Fibroblast of villous mesenchyme (primary cell): Measurements from ENCODE around the gene MIEF2. TPM values are rescaled to one million over a fixed set of nuclear protein-coding genes. Genes with fewer than 3 reads are reported as not detected.

Source experiments
- DNase-seq: peaks from one replicate; pipeline ENCODE4 v3.0.0-alpha.2; 2010; ENCODE audit warnings: low read depth
- H3K4me3 ChIP-seq: 2 replicates; pipeline ENCODE4 v1.5.1; 2011; ENCODE audit warnings: low read depth, mild to moderate bottlenecking, low read length
- total RNA-seq: library from RNA; depleted of rRNA; stranded (reverse); fragments of >200 nt; gene quantifications from 2 replicates; pipeline ENCODE4 v1.2.3, GENCODE V29; 2012
- TF ChIP-seq, protein P1 (sequence below): IDR thresholded peaks from 2 replicates; pipeline ENCODE4 v1.5.1; 2012; ENCODE audit warnings: low read depth, mild to moderate bottlenecking, low read length; ENCODE audit not compliant: insufficient read depth

Gene MIEF2
- total RNA-seq, 1 donor = 16.4 TPM

DNA sequence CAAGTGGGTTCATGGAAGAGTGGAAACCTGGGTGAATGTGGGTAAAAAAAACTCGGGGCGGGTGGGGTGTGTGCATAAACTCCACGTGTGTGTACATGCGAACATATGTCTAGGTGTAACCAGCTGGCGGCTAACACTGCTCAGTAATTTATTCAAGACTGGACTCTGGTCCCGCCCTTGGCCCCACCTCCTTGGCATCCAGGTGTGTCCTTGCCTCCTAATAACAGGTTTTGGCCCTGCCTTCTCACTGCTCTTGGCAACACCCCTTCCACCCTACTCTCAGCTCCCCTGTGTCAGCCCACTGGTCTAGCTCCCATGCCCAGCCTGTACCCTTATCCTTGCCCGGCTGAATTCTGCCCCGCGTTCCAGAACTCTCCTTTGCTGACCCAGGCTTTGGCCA, 10.2 kb upstream of the MIEF2 start:
- no peak for DNase-seq
- TF ChIP-seq, protein P1, sequence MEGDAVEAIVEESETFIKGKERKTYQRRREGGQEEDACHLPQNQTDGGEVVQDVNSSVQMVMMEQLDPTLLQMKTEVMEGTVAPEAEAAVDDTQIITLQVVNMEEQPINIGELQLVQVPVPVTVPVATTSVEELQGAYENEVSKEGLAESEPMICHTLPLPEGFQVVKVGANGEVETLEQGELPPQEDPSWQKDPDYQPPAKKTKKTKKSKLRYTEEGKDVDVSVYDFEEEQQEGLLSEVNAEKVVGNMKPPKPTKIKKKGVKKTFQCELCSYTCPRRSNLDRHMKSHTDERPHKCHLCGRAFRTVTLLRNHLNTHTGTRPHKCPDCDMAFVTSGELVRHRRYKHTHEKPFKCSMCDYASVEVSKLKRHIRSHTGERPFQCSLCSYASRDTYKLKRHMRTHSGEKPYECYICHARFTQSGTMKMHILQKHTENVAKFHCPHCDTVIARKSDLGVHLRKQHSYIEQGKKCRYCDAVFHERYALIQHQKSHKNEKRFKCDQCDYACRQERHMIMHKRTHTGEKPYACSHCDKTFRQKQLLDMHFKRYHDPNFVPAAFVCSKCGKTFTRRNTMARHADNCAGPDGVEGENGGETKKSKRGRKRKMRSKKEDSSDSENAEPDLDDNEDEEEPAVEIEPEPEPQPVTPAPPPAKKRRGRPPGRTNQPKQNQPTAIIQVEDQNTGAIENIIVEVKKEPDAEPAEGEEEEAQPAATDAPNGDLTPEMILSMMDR = no peak
- H3K4me3 ChIP-seq = no peak overlapping the region

DNA sequence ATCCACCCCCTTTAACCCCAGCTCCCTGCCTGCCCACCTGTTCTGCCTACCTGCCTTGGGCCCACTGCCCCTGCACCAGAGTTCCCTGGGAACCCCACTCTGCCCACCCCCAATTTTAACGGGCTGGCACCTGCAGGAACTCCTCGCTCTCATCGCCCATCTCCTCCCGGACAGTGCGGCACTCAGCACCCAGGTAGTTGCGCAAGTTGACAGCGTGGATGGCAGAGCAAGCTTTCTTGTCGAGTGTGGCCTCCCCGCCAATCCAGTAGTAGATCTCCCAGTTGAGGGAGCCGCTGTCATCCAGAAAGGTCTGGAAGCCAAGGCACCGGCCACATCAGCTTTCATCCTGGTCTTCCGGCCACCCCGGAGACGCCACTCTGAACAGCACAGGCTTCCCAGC, 9.8 kb upstream of the MIEF2 start:
- no peak overlapping the region for H3K4me3 ChIP-seq
- TF ChIP-seq, protein P1 = no peak
- DNase-seq = no peak

DNA sequence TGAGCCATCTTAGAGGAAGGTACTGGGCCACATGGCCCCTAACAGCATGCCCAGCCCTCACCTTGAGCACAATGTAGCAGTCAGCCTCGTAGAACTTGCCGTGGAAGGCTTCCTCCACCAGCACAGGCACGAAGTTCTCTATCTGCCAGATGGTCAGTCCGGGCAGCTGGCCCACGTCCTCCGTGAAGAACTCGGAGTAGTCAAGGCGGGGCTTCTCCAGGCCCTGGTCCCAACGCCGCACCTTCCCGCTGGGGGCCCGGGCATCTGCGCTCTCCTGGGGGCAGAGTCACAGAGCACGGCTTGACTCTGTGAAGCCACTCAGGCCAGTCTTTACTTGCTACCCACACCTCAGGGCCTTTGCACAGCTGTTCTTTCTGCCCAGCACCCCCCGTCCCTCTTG, 9.3 kb upstream of the MIEF2 start:
- TF ChIP-seq, protein P1 = no peak
- DNase-seq = no peak
- no peak overlapping the region for H3K4me3 ChIP-seq

DNA sequence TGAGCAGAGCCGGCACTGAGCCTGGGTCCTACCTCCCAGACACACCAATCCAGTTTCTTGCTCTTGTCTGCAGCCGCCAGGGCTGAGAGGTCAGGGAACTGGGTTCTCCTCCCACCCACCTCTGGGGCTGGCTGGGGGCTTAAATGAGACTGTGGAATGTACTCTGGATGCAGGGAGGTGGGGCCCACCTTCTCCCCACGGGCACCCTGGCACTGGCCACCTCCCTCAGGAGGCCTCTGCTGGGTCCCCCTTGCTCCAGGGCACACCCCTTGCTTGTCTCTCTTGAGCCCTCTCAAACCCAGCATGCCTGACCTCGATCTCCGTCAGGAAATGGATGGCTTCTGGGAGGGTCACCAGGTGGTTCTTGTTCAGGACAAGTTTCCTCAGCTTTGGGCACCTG, 8.3 kb upstream of the MIEF2 start:
- DNase-seq = no peak
- TF ChIP-seq, protein P1 = no peak
- H3K4me3 ChIP-seq = no peak overlapping the region

- TF ChIP-seq, protein P1 = no peak
- no peak for DNase-seq
- H3K4me3 ChIP-seq = no peak overlapping the region
Measured at GRCh38 chr17:18253187-18253884, 7.1 kb upstream of the MIEF2 start.

GRCh38 chr17:18253947-18254821, 6.3 kb upstream of the MIEF2 start:
- TF ChIP-seq, protein P1 = no peak
- H3K4me3 ChIP-seq = no peak overlapping the region
- DNase-seq = no peak
